ENCODE measurements around the gene SOCS7.

Gene SOCS7

DNA sequence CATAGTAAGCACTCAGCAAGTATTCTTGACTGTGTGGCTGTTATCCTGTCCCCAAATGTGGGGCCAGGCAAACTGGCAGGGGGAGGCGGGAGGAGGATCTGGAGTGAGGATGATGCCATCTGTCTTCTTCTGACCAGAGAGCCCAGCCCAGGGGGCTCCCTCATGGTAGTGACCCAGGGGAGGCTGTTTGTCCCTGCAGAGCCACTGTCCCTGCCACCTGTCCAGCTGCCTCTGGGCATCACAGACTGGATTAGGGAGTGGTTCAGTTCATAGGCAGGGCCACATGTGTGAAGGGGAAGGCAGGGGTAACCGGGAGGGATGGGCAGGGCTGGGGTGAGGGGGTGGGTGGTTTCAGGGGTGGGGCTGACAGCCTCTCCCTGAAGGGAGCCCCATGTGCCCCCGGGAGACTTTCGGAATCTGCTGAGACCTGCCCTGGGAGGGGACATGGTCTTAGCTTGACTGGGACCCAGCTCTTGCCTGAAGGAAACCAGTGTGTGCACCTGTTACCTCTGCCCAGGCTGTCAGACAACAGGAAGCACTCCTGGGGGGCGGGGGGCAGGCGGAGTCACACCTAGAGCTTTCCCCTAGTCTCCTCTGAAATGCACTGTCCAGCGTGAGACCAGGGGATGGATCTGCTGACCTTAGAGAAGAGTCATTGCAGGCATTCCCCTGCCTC is 91.8 kb downstream of the SOCS7 start:
- Histone ChIP-seq H2AFZ (ENCODE audit: low read depth, low read length) (no peak overlapping the region), H3K27me3 (ENCODE audit: control insufficient read depth in 1 of 2, insufficient read depth in 1 of 2, low read length in 2 of 2) (no peaks in the 10 kb centered on the region), H2BK120ac (ENCODE audit: low read depth, low read length) (no peak overlapping the region), H3K18ac (ENCODE audit: low read depth in 1 of 2, low read length in 2 of 2) (peak overlapping the region in 1 of 2 experiments; percentile 35), H2BK15ac (ENCODE audit: low read depth, poor library complexity, severe bottlenecking) (no peak overlapping the region), H3K23ac (ENCODE audit: low read length in 2 of 2) (peak overlapping the region in 1 of 2 experiments; percentile 77), H2BK12ac (ENCODE audit: low read length in 2 of 2) (no peak overlapping the region), H3K4me3 (ENCODE audit: insufficient read depth in 1 of 2, low read depth in 1 of 2, low read length in 2 of 2) (no peak overlapping the region), H3K4me2 (ENCODE audit: low read length, poor library complexity, severe bottlenecking) (peak overlapping the region; percentile 10), H4K91ac (ENCODE audit: low read length) (no peak overlapping the region), H2AK5ac (ENCODE audit: low read length, severe bottlenecking) (no peak overlapping the region), H3K14ac (ENCODE audit: low read length in 2 of 2) (no peak overlapping the region), H3K9me3 (ENCODE audit: control insufficient read depth, low read length) (no peaks in the 10 kb centered on the region), H4K8ac (ENCODE audit: low read length) (no peak overlapping the region), H3K9ac (ENCODE audit: low read length) (no peak overlapping the region), H2BK5ac (ENCODE audit: low read depth, low read length, poor library complexity, severe bottlenecking) (no peak overlapping the region), H3K4me1 (ENCODE audit: control insufficient read depth, insufficient read depth, low read depth, low read length) (peaks cover 48% of the 10 kb centered on the region), H3K4ac (ENCODE audit: low read depth in 1 of 2, low read length in 2 of 2) (no peak overlapping the region), H3K27ac (ENCODE audit: low read length, poor library complexity, severe bottlenecking) (no peak overlapping the region), H3K79me1 (replicated peaks; ENCODE audit: low read length, poor library complexity, severe bottlenecking) (peaks cover 2% of the 10 kb centered on the region), H3K36me3 (ENCODE audit: control insufficient read depth in 1 of 2, insufficient read depth in 2 of 2, low read depth in 1 of 2, low read length in 2 of 2) (peaks cover 0 to 43% of the 10 kb centered on the region in 2 experiments)
- 60% methylated on average over 7 of the region's 7 CpGs for WGBS
- no peak for DNase-seq

DNA sequence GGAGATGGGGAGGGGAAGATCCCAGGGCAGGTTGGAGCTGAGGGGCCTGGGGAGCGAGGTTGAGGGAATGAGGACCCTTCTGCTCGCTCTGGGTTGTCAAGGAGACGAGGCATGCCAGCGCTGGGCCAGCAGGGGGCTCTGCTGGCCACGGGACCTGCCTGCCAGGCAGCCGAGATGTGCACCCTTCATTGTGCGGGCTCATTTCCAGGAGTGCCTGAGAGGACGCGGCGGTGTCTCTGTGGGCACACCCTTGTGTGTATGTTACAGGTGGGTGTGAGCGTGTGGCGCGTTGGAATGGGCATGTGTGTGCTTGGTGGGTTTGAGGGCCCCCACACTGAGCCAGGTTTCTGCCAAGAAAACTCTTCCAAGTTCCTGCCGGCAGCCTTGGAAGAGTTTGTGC is 92.5 kb downstream of the SOCS7 start:
- Histone ChIP-seq H3K4me3 (ENCODE audit: insufficient read depth in 1 of 2, low read depth in 1 of 2, low read length in 2 of 2) (no peak overlapping the region), H3K36me3 (ENCODE audit: control insufficient read depth in 1 of 2, insufficient read depth in 2 of 2, low read depth in 1 of 2, low read length in 2 of 2) (peaks cover 0 to 42% of the 10 kb centered on the region in 2 experiments), H2AK5ac (ENCODE audit: low read length, severe bottlenecking) (peak overlapping the region; percentile 76), H2BK15ac (ENCODE audit: low read depth, poor library complexity, severe bottlenecking) (no peak overlapping the region), H2AFZ (ENCODE audit: low read depth, low read length) (no peak overlapping the region), H2BK12ac (ENCODE audit: low read length in 2 of 2) (peak overlapping the region; percentile 7), H3K14ac (ENCODE audit: low read length in 2 of 2) (no peak overlapping the region), H4K91ac (ENCODE audit: low read length) (peak overlapping the region; percentile 70), H3K9ac (ENCODE audit: low read length) (no peak overlapping the region), H3K4ac (ENCODE audit: low read depth in 1 of 2, low read length in 2 of 2) (peak overlapping the region in 1 of 2 experiments; percentile 47), H2BK120ac (ENCODE audit: low read depth, low read length) (no peak overlapping the region), H3K9me3 (ENCODE audit: control insufficient read depth, low read length) (no peaks in the 10 kb centered on the region), H2BK5ac (ENCODE audit: low read depth, low read length, poor library complexity, severe bottlenecking) (no peak overlapping the region), H3K27ac (ENCODE audit: low read length, poor library complexity, severe bottlenecking) (no peak overlapping the region), H3K27me3 (ENCODE audit: control insufficient read depth in 1 of 2, insufficient read depth in 1 of 2, low read length in 2 of 2) (no peaks in the 10 kb centered on the region), H3K18ac (ENCODE audit: low read depth in 1 of 2, low read length in 2 of 2) (no peak overlapping the region), H3K79me1 (replicated peaks; ENCODE audit: low read length, poor library complexity, severe bottlenecking) (peaks cover 2% of the 10 kb centered on the region), H3K23ac (ENCODE audit: low read length in 2 of 2) (no peak overlapping the region), H3K4me2 (ENCODE audit: low read length, poor library complexity, severe bottlenecking) (peak overlapping the region; percentile 10), H3K4me1 (ENCODE audit: control insufficient read depth, insufficient read depth, low read depth, low read length) (peaks cover 54% of the 10 kb centered on the region), H4K8ac (ENCODE audit: low read length) (peak overlapping the region; percentile 61)
- DNase-seq, result peak; percentile 68
- 18% methylated on average over 14 of the region's 14 CpGs for WGBS

DNA sequence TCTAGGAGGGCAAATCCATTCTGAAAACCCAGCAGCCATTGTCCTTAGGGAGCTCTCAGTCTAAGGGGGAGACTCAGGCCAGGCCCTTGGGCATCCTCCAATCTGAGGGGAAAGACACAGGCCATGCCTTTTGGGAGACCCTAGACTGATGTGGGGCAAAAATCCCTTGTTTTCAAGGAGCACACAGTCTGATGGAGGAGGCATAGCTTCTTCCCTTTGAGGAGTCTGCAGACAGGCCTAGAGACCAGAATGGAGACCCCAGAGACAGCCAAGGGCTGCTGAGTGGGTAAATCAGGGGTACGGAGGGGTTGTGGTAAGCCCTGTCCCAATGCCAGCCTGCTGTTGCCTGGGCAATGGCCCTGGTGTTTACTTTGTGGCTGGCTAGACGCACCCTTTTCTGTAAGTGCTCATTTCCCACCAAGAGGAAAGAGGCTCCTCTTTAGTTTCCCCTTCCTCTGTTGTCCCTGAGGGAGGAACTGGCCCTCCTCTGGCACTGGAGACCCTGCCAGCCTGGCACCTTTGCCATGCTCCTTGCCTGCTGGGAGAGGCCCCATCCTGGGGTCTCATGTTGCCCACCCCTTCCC is 96.0 kb downstream of the SOCS7 start:
- H3K9ac ChIP-seq (ENCODE audit: low read length), result peak overlapping the region; percentile 4
- peak overlapping the region; percentile 54 to 85 for H3K4ac ChIP-seq (ENCODE audit: low read depth in 1 of 2, low read length in 2 of 2)
- H2BK5ac ChIP-seq (ENCODE audit: low read depth, low read length, poor library complexity, severe bottlenecking), result no peak overlapping the region
- H2AFZ ChIP-seq (ENCODE audit: low read depth, low read length), result no peak overlapping the region
- H3K4me2 ChIP-seq (ENCODE audit: low read length, poor library complexity, severe bottlenecking), result no peak overlapping the region
- no peaks in the 10 kb centered on the region for H3K79me1 ChIP-seq (replicated peaks; ENCODE audit: low read length, poor library complexity, severe bottlenecking)
- no peaks in the 10 kb centered on the region for H3K9me3 ChIP-seq (ENCODE audit: control insufficient read depth, low read length)
- peak overlapping the region; percentile 94 for H3K27ac ChIP-seq (ENCODE audit: low read length, poor library complexity, severe bottlenecking)
- 28% methylated on average over 2 of the region's 2 CpGs for WGBS
- H2AK5ac ChIP-seq (ENCODE audit: low read length, severe bottlenecking), result peak overlapping the region; percentile 32
- peak overlapping the region; percentile 37 for H2BK120ac ChIP-seq (ENCODE audit: low read depth, low read length)
- H3K4me1 ChIP-seq (ENCODE audit: control insufficient read depth, insufficient read depth, low read depth, low read length), result peaks cover 65% of the 10 kb centered on the region
- DNase-seq, result peak; percentile 67
- H2BK15ac ChIP-seq (ENCODE audit: low read depth, poor library complexity, severe bottlenecking), result no peak overlapping the region
- H3K18ac ChIP-seq (ENCODE audit: low read depth in 1 of 2, low read length in 2 of 2), result peak overlapping the region; percentile 79 to 86
- no peaks in the 10 kb centered on the region for H3K27me3 ChIP-seq (ENCODE audit: control insufficient read depth in 1 of 2, insufficient read depth in 1 of 2, low read length in 2 of 2)
- H3K23ac ChIP-seq (ENCODE audit: low read length in 2 of 2), result peak overlapping the region in 1 of 2 experiments; percentile 1
- no peak overlapping the region for H3K14ac ChIP-seq (ENCODE audit: low read length in 2 of 2)
- peak overlapping the region; percentile 45 for H4K8ac ChIP-seq (ENCODE audit: low read length)
- peak overlapping the region; percentile 81 to 82 for H2BK12ac ChIP-seq (ENCODE audit: low read length in 2 of 2)
- H3K4me3 ChIP-seq (ENCODE audit: insufficient read depth in 1 of 2, low read depth in 1 of 2, low read length in 2 of 2), result no peak overlapping the region
- H3K36me3 ChIP-seq (ENCODE audit: control insufficient read depth in 1 of 2, insufficient read depth in 2 of 2, low read depth in 1 of 2, low read length in 2 of 2), result peaks cover 0 to 21% of the 10 kb centered on the region in 2 experiments
- H4K91ac ChIP-seq (ENCODE audit: low read length), result peak overlapping the region; percentile 84

DNA sequence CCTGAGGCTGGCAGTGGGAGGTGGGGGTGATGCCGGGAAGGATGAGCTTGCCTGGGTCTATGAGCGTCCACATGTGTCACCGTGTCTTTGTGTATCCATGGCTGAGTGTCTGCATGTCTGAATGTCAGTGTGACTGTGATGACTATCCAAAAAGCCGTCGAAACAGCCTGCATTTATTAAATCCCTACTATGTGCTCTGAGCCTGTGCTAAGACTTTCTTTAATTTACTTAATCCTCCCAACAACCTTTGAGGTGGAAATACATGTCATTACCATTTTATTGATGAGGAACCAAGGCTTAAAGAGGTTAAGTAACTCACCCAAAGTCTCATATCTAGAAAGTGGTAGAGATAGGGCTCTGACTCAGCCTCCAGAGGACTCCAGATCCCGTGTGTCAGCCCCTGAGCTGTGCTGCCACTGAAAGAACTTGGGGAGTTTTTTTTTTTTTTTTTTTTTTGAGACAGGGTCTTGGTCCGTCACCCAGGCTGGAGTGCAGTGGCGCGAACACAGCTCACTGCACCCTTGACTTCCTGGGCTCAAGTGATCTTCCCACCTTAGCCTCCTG is 96.6 kb downstream of the SOCS7 start:
- H2BK15ac ChIP-seq (ENCODE audit: low read depth, poor library complexity, severe bottlenecking), result no peak overlapping the region
- no peaks in the 10 kb centered on the region for H3K79me1 ChIP-seq (replicated peaks; ENCODE audit: low read length, poor library complexity, severe bottlenecking)
- no peaks in the 10 kb centered on the region for H3K9me3 ChIP-seq (ENCODE audit: control insufficient read depth, low read length)
- H3K9ac ChIP-seq (ENCODE audit: low read length), result peak overlapping the region; percentile 4
- peak overlapping the region; percentile 95 for H2AK5ac ChIP-seq (ENCODE audit: low read length, severe bottlenecking)
- H3K18ac ChIP-seq (ENCODE audit: low read depth in 1 of 2, low read length in 2 of 2), result peak overlapping the region; percentile 79 to 86
- DNase-seq, result peak; percentile 70
- peak overlapping the region; percentile 54 to 85 for H3K4ac ChIP-seq (ENCODE audit: low read depth in 1 of 2, low read length in 2 of 2)
- no peak overlapping the region for H3K4me3 ChIP-seq (ENCODE audit: insufficient read depth in 1 of 2, low read depth in 1 of 2, low read length in 2 of 2)
- peak overlapping the region; percentile 29 for H4K8ac ChIP-seq (ENCODE audit: low read length)
- peak overlapping the region; percentile 37 for H2BK120ac ChIP-seq (ENCODE audit: low read depth, low read length)
- no peak overlapping the region for H3K4me2 ChIP-seq (ENCODE audit: low read length, poor library complexity, severe bottlenecking)
- H2AFZ ChIP-seq (ENCODE audit: low read depth, low read length), result no peak overlapping the region
- H2BK5ac ChIP-seq (ENCODE audit: low read depth, low read length, poor library complexity, severe bottlenecking), result no peak overlapping the region
- H3K27ac ChIP-seq (ENCODE audit: low read length, poor library complexity, severe bottlenecking), result peak overlapping the region; percentile 94
- H3K36me3 ChIP-seq (ENCODE audit: control insufficient read depth in 1 of 2, insufficient read depth in 2 of 2, low read depth in 1 of 2, low read length in 2 of 2), result peaks cover 0 to 18% of the 10 kb centered on the region in 2 experiments
- peak overlapping the region in 1 of 2 experiments; percentile 1 for H3K23ac ChIP-seq (ENCODE audit: low read length in 2 of 2)
- peak overlapping the region; percentile 20 for H4K91ac ChIP-seq (ENCODE audit: low read length)
- peak overlapping the region in 1 of 2 experiments; percentile 66 for H3K14ac ChIP-seq (ENCODE audit: low read length in 2 of 2)
- H3K27me3 ChIP-seq (ENCODE audit: control insufficient read depth in 1 of 2, insufficient read depth in 1 of 2, low read length in 2 of 2), result no peaks in the 10 kb centered on the region
- WGBS, result 35% methylated on average over 6 of the region's 9 CpGs
- peak overlapping the region; percentile 81 to 82 for H2BK12ac ChIP-seq (ENCODE audit: low read length in 2 of 2)
- H3K4me1 ChIP-seq (ENCODE audit: control insufficient read depth, insufficient read depth, low read depth, low read length), result peaks cover 66% of the 10 kb centered on the region
